Heart left ventricle (tissue), 16 donors: Measurements from ENCODE around the gene PCSK2. TPM values are rescaled to one million over a fixed set of nuclear protein-coding genes. Genes with fewer than 3 reads are reported as not detected.

Experiments
- ATAC-seq, 4 donors: fragments of 200-7000 bp; cut with Tn5 transposase; one replicate each; pipeline ENCODE4 v1.9.1; 2020 to 2022; ENCODE audit warnings: moderate library complexity in 4 of 4, mild to moderate bottlenecking in 3 of 4, moderate number of reproducible peaks in 1 of 4
- DNase-seq, 5 donors: peaks; one replicate each; pipeline ENCODE4 v3.0.0-alpha.2; 2020
- H3K27ac ChIP-seq, 12 donors: fragments of 200-600 bp; sonication (generic) in 4 of 12; one replicate each; pipeline versions ENCODE4 v1.5.0 to v1.8.0; 2016 to 2022; ENCODE audit warnings: mild to moderate bottlenecking in 2 of 12
- H3K27me3 ChIP-seq, 9 donors: fragments of 200-600 bp; sonication (generic) in 2 of 9; one replicate each; pipeline versions ENCODE4 v1.5.1 to v1.8.0; 2016 to 2022; ENCODE audit warnings: mild to moderate bottlenecking in 3 of 9
- H3K36me3 ChIP-seq, 9 donors: fragments of 200-600 bp; sonication (generic) in 2 of 9; one replicate each; pipeline versions ENCODE4 v1.5.0 to v1.8.0; 2018 to 2022; ENCODE audit warnings: mild to moderate bottlenecking in 2 of 9
- H3K4me1 ChIP-seq, 12 donors: fragments of 200-600 bp; sonication (generic) in 4 of 12; one replicate each; pipeline versions ENCODE4 v1.5.0 to v1.8.0; 2016 to 2022; ENCODE audit warnings: mild to moderate bottlenecking in 3 of 12
- H3K4me3 ChIP-seq, 12 donors: fragments of 200-600 bp; sonication (generic) in 4 of 12; one replicate each; pipeline versions ENCODE4 v1.5.0 to v1.8.0; 2017 to 2022; ENCODE audit warnings: mild to moderate bottlenecking in 9 of 12, moderate library complexity in 4 of 12
- H3K9me3 ChIP-seq, 12 donors: fragments of 200-600 bp; sonication (generic) in 4 of 12; one replicate each; pipeline versions ENCODE4 v1.5.0 to v1.8.0; 2016 to 2022; ENCODE audit warnings: mild to moderate bottlenecking in 1 of 12
- CTCF ChIP-seq, 12 donors: fragments of 200-600 bp; sonication (generic) in 4 of 12; IDR thresholded peaks; one replicate each; pipeline versions ENCODE4 v1.5.0 to v1.8.0; 2018 to 2022; ENCODE audit warnings: antibody characterized with exemption in 12 of 12, mild to moderate bottlenecking in 5 of 12
- POLR2A ChIP-seq, 2 donors: fragments of 450-650 bp; IDR thresholded peaks; one replicate each; pipeline ENCODE4 v1.6.1; 2017; ENCODE audit warnings: antibody characterized with exemption in 2 of 2, mild to moderate bottlenecking in 2 of 2, moderate library complexity in 2 of 2
- WGBS, 4 donors: extraction: QIAGEN DNeasy Blood & Tissue Kit in 2 of 4; methylation state at CpG; one replicate each; pipeline versions ENCODE4 v1.1.5 to v1.1.7; 2013 to 2018; 5-methylcytosine and 5-hydroxymethylcytosine counted together
- intact Hi-C, 10 donors: fragments of 100-400 bp; cut with DNase I; formaldehyde crosslinking; loops; one replicate each; pipeline versions ENCODE4 v1.11.1 to v1.14.2; 2022
- polyA plus RNA-seq, 2 donors: library from polyadenylated mRNA; stranded (reverse); fragments of 200-250 nt; gene quantifications; one replicate each; pipeline ENCODE4 v1.2.3, GENCODE V29; 2013
- total RNA-seq, 9 donors: library from RNA; depleted of rRNA in 2 of 9; stranded (reverse); fragments of >200 nt in 2 of 9; fragmentation: NEBNext Ultra II Directional in 3 of 9; extraction: Animal tissue kit (Norgen Biotek cat#: 25700) in 3 of 9; gene quantifications; one replicate each; pipeline versions ENCODE4 v1.1.0 to v1.2.4, GENCODE V29; 2016 to 2023
- donor health status: ischemic (EF 13 %, LVEDD 7.1; RV severe dilation, severe dysfunction).
- donor health status: healthy with polysubstance abuse.
- donor health status: DM: no; HTN: yes; CAD: no.
- donor health status: DM: no; HTN: no; CAD: no.
- donor health status: ischemic (EF 25% LVEDD 6.9; RV normal size, moderate dysfunction).
- donor health status: ischemic (EF 25% LVEDD 5.7; RV mildly dilated, moderate dysfunction).
- donor health status: healthy.
- donor health status: DM: yes; HTN: yes; CAD: no.
- donor health status: ischemic (EF 35%, LVEDD 5.7; RV mildly dilated, moderate dysfunction).
- donor health status: nonischemic (EF 11% LVEDD 7.7; RV severe dilation, severe dysfunction).
- donor health status: DM: yes; HTN: yes; CAD: no.
- donor health status: PGD.
- donor health status: ischemic (EF 29% LVEDD 5.4; RV normal size, mild dysfunction).
- donor health status: nonischemic (EF 23%, LVEDD 6.1; RV moderate dilation, normal function).

Gene PCSK2
- total and polyA plus RNA-seq, 11 donors: 0.11 to 2.0 (median 0.55) TPM

- Histone ChIP-seq H3K27ac (no peak overlapping the region), H3K4me3 (no peak overlapping the region), H3K27me3 (peaks cover 0 to 15% (median 0%) of the 10 kb centered on the region in 9 donors), H3K4me1 (no peaks in the 10 kb centered on the region), H3K36me3 (no peaks in the 10 kb centered on the region), H3K9me3 (peaks cover 0 to 15% (median 0%) of the 10 kb centered on the region in 12 donors)
- TF ChIP-seq CTCF (IDR thresholded peaks at IDR 0.05): no peak
- no peak for TF ChIP-seq POLR2A (IDR thresholded peaks at IDR 0.05)
- ATAC-seq (no peak), DNase-seq (no peak)
- 85 to 94% (median 93%) methylated on average over 3 of the region's 3 CpGs for WGBS, 4 donors
- intact Hi-C loops: no loop called here
Measured at GRCh38 chr20:17417225-17417624, 190.4 kb downstream of the PCSK2 start.

- H3K27ac ChIP-seq: no peak overlapping the region
- TF ChIP-seq POLR2A (IDR thresholded peaks at IDR 0.05) (no peak), CTCF (IDR thresholded peaks at IDR 0.05) (no peak)
- ATAC-seq: no peak
Measured at GRCh38 chr20:17418737-17419136, 191.9 kb downstream of the PCSK2 start.

GRCh38 chr20:17419479-17420041 lies 192.7 kb downstream of the PCSK2 start:
- intact Hi-C loops: no loop called here
- no peak overlapping the region for H3K4me3 ChIP-seq
- 29 to 59% (median 38%) methylated on average over 3 of the region's 3 CpGs for WGBS, 4 donors
- H3K4me1 ChIP-seq: no peaks in the 10 kb centered on the region
- H3K27me3 ChIP-seq: peaks cover 0 to 15% (median 0%) of the 10 kb centered on the region in 9 donors
- no peak for DNase-seq
- H3K27ac ChIP-seq: no peak overlapping the region
- ATAC-seq: no peak
- no peak for TF ChIP-seq POLR2A (IDR thresholded peaks at IDR 0.05)
- no peak for TF ChIP-seq CTCF (IDR thresholded peaks at IDR 0.05)
- no peaks in the 10 kb centered on the region for H3K36me3 ChIP-seq
- H3K9me3 ChIP-seq: peaks cover 0 to 11% (median 0%) of the 10 kb centered on the region in 12 donors

More at GRCh38 chr20:17418737-17419136, 191.9 kb downstream of the PCSK2 start:
- no peak overlapping the region for H3K4me3 ChIP-seq
- H3K27me3 ChIP-seq: peaks cover 0 to 15% (median 0%) of the 10 kb centered on the region in 9 donors
- H3K36me3 ChIP-seq: no peaks in the 10 kb centered on the region
- H3K9me3 ChIP-seq: peaks cover 0 to 15% (median 0%) of the 10 kb centered on the region in 12 donors
- no peak for DNase-seq
- WGBS, 4 donors: 49 to 59% (median 55%) methylated on average over 3 to 4 of the region's 4 CpGs
- no peaks in the 10 kb centered on the region for H3K4me1 ChIP-seq
- intact Hi-C loops: no loop called here

- intact Hi-C loops: no loop called here
- H3K4me1 ChIP-seq: no peaks in the 10 kb centered on the region
- WGBS, 4 donors: 58 to 88% (median 80%) methylated on average over 1 of the region's 1 CpG
Measured at GRCh38 chr20:17421493-17421892, 194.7 kb downstream of the PCSK2 start.

More at GRCh38 chr20:17421493-17421892, 194.7 kb downstream of the PCSK2 start:
- no peaks in the 10 kb centered on the region for H3K36me3 ChIP-seq
- no peak for DNase-seq
- peaks cover 0 to 15% (median 0%) of the 10 kb centered on the region in 9 donors for H3K27me3 ChIP-seq
- TF ChIP-seq CTCF (IDR thresholded peaks at IDR 0.05): no peak
- no peak for TF ChIP-seq POLR2A (IDR thresholded peaks at IDR 0.05)
- H3K27ac ChIP-seq: no peak overlapping the region
- no peaks in the 10 kb centered on the region for H3K9me3 ChIP-seq
- H3K4me3 ChIP-seq: no peak overlapping the region
- no peak for ATAC-seq
